HepG2 (cell line): ENCODE results near the gene RTBDN. TPM values are rescaled to one million over a fixed set of nuclear protein-coding genes. Genes with fewer than 3 reads are reported as not detected.

Experiments used
- HDAC2 ChIP-seq: sonication (generic); formaldehyde crosslinking; IDR thresholded peaks from 2 replicates; pipeline ENCODE4 v1.4.0; 2020; ENCODE audit warnings: missing genetic modification reagents
- HIC2 ChIP-seq: sonication (generic); formaldehyde crosslinking; IDR thresholded peaks from 2 replicates; pipeline ENCODE4 v1.9.0; 2022; ENCODE audit warnings: low read depth, missing genetic modification reagents
- NFKBIZ ChIP-seq: IDR thresholded peaks from 2 replicates; pipeline ENCODE4 v1.6.1; 2018; ENCODE audit warnings: missing genetic modification reagents, missing compliant biosample characterization
- PHF20 ChIP-seq: sonication (generic); formaldehyde crosslinking; IDR thresholded peaks from 2 replicates; pipeline ENCODE4 v1.5.0; 2020; ENCODE audit warnings: mild to moderate bottlenecking, missing genetic modification reagents
- PRDM4 ChIP-seq: sonication (generic); formaldehyde crosslinking; IDR thresholded peaks from 2 replicates; pipeline ENCODE4 v1.9.0; 2021; ENCODE audit warnings: missing genetic modification reagents, borderline replicate concordance
- RXRA ChIP-seq: sonication (generic); formaldehyde crosslinking; IDR thresholded peaks from 2 replicates; pipeline ENCODE4 v1.5.1; 2020; ENCODE audit warnings: missing genetic modification reagents
- ZNF143 ChIP-seq: sonication (generic); formaldehyde crosslinking; IDR thresholded peaks from 2 replicates; pipeline ENCODE4 v1.4.0; 2020; ENCODE audit warnings: missing genetic modification reagents
- ZNF205 ChIP-seq: IDR thresholded peaks from 2 replicates; pipeline ENCODE4 v1.6.1; 2018; ENCODE audit warnings: missing biosample characterization, missing genetic modification reagents
- ZNF451 ChIP-seq: sonication (generic); formaldehyde crosslinking; IDR thresholded peaks from 2 replicates; pipeline ENCODE4 v1.5.0; 2020; ENCODE audit warnings: mild to moderate bottlenecking, missing genetic modification reagents
- ZNF501 ChIP-seq: sonication (generic); formaldehyde crosslinking; IDR thresholded peaks from 2 replicates; pipeline ENCODE4 v1.5.1; 2020; ENCODE audit warnings: mild to moderate bottlenecking, moderate library complexity, missing genetic modification reagents
- ZSCAN22 ChIP-seq: sonication (generic); formaldehyde crosslinking; IDR thresholded peaks from 2 replicates; pipeline ENCODE4 v1.4.0; 2020; ENCODE audit warnings: mild to moderate bottlenecking, missing genetic modification reagents
- ZSCAN9 ChIP-seq: IDR thresholded peaks from 2 replicates; pipeline ENCODE4 v1.6.1; 2016; ENCODE audit warnings: borderline replicate concordance
- polyA plus RNA-seq, 8 experiments: library from polyadenylated mRNA; depleted of rRNA in 3 of 8; stranded (reverse) in 7 of 8; unstranded in 1 of 8; fragments of >200 nt; fragmentation: Illumina TruSeq in 4 of 8; extraction: Trizol in 4 of 8; gene quantifications; 2 replicates each; pipeline versions ENCODE4 v1.2.1 to v1.2.3, GENCODE V29; 2011 to 2016; ENCODE audit warnings: low read depth in 4 of 8, missing spikeins in 1 of 8, mixed read lengths in 1 of 8; ENCODE audit not compliant: insufficient read depth in 1 of 8
- total RNA-seq, 5 experiments: library from RNA; depleted of rRNA; stranded (reverse); fragments of >200 nt; fragmentation: Illumina TruSeq; extraction: Trizol; gene quantifications; 2 replicates each; pipeline ENCODE4 v1.2.3, GENCODE V29; 2016; ENCODE audit warnings: low read depth in 1 of 5
- TF ChIP-seq, protein P1 (sequence below): IDR thresholded peaks from 2 replicates; pipeline ENCODE4 v1.6.1; 2016; ENCODE audit warnings: missing compliant biosample characterization, missing genetic modification reagents, borderline replicate concordance
- TF ChIP-seq, protein P2 (sequence below), 2 experiments: sonication (generic) in 1 of 2; formaldehyde crosslinking in 1 of 2; IDR thresholded peaks; 2 replicates each; pipeline versions ENCODE4 v1.5.1 to v1.6.1; 2011 to 2020; ENCODE audit warnings: borderline replicate concordance in 1 of 2, low read depth in 1 of 2, low read length in 1 of 2, mild to moderate bottlenecking in 1 of 2, missing genetic modification reagents in 1 of 2, moderate library complexity in 1 of 2

The RTBDN gene
- total and polyA plus RNA-seq, 2 of the 13 experiments (the other 11 are each of a cell fraction or from before 2014, with no cell fraction given), result 0.27 to 0.48 TPM

DNA sequence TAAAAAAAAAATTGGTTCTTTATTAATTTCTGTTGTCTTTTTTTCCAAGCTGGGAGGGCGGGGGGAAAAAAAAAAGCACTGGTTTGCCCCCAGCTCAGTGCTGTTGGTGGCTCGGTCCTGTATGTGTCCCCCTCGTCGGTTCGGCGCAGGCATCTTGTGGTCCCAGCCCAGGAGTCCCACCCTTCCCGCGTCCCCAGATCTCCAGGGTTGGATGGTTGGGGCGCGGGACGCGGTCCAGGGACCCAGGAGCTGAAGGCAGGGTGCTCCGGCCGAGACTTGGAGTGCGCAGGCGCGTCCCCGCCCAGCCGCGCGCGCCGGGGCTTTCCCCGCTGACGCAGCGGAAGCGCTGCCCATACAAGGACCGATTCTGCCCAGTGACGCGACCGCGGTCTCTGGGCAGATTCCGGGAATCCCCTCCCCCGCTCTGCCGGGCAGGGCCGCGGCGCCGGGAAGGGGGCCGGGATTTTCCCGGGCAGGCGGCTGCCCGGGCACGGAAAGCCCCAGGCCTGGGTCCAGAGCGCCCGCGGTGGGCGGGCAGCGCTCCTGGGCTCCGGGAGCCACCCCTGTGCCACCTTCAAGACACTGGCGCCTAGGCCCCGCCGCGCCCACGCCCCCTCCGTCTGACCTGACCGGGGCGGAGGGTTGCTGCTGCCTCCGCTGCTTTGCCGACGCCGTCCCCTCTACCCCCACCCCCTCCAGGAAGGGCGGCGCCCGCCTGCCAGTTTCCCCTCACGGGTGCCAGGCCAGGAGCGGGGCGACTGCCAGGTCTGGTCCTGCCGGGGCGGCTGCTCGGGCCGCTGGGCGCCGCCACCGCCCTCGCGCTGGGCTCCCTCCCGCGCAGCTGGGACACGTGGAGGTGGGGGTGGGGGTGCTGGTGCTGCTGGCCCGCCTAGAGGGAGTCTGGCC lies 40.8 kb downstream of the RTBDN start (continued):
- peak; percentile 67; the same call in 1 of the 2 replicates for TF ChIP-seq PHF20 (CRISPR knock-in tag)
- TF ChIP-seq, protein P1, sequence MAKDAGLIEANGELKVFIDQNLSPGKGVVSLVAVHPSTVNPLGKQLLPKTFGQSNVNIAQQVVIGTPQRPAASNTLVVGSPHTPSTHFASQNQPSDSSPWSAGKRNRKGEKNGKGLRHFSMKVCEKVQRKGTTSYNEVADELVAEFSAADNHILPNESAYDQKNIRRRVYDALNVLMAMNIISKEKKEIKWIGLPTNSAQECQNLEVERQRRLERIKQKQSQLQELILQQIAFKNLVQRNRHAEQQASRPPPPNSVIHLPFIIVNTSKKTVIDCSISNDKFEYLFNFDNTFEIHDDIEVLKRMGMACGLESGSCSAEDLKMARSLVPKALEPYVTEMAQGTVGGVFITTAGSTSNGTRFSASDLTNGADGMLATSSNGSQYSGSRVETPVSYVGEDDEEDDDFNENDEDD, result peak; percentile 72
- TF ChIP-seq ZNF501 (CRISPR knock-in tag), result peak; percentile 67; the same call in 1 of the 2 replicates
- peak; percentile 15; the same call in 1 of the 2 replicates for TF ChIP-seq HDAC2 (CRISPR knock-in tag)
- TF ChIP-seq ZNF143 (CRISPR knock-in tag), result no peak
- TF ChIP-seq HIC2, result peak; percentile 31; the same call in 1 of the 2 replicates
- TF ChIP-seq ZSCAN9 (CRISPR knock-in tag), result peak; percentile 41; the same call in 1 of the 2 replicates
- TF ChIP-seq ZNF451 (CRISPR knock-in tag), result peak; percentile 69
- peak; percentile 48; the same call in 1 of the 2 replicates for TF ChIP-seq RXRA (CRISPR knock-in tag)
- TF ChIP-seq, protein P2, sequence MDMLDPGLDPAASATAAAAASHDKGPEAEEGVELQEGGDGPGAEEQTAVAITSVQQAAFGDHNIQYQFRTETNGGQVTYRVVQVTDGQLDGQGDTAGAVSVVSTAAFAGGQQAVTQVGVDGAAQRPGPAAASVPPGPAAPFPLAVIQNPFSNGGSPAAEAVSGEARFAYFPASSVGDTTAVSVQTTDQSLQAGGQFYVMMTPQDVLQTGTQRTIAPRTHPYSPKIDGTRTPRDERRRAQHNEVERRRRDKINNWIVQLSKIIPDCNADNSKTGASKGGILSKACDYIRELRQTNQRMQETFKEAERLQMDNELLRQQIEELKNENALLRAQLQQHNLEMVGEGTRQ (IDR thresholded peaks at IDR 0.05; ENCODE audit: low read depth, low read length), result no peak
- TF ChIP-seq, protein P2 (CRISPR knock-in tag; IDR thresholded peaks at IDR 0.05; ENCODE audit: borderline replicate concordance), result peak; percentile 99; the same call in 1 of the 2 replicates
- TF ChIP-seq ZSCAN22, result peak; percentile 88
- no peak for TF ChIP-seq ZNF205 (CRISPR knock-in tag)
- no peak for TF ChIP-seq PRDM4 (CRISPR knock-in tag)
- peak; percentile 91; the same call in 1 of the 2 replicates for TF ChIP-seq NFKBIZ (CRISPR knock-in tag)
